CD8-positive, alpha-beta memory T cell (primary cell): ENCODE data around the gene ST8SIA6. TPM values are rescaled to one million over a fixed set of nuclear protein-coding genes. Genes with fewer than 3 reads are reported as not detected.

Source experiments
- CTCF ChIA-PET: fragments of 350-600 bp; sonication (Branson Sonifier 250); formaldehyde crosslinking; loops from one replicate; lab custom pipeline; 2021; ENCODE audit warnings: antibody characterized with exemption; lab: Charles Lee
- POLR2A ChIA-PET: fragments of 350-600 bp; sonication (Branson Sonifier 250); formaldehyde crosslinking; loops from one replicate; lab custom pipeline; 2021; ENCODE audit warnings: antibody characterized with exemption; lab: Charles Lee
- DNase-seq, 5 donors: peaks; one replicate each; pipeline versions ENCODE4 v3.0.0 to v3.0.0-alpha.2; 2020 to 2022; ENCODE audit warnings: mixed read lengths in 1 of 5
- H3K27ac ChIP-seq: one replicate; pipeline ENCODE4 v1.7.0; 2013; ENCODE audit warnings: low read depth, mild to moderate bottlenecking, low read length, moderate library complexity
- H3K27me3 ChIP-seq: 2 replicates; pipeline ENCODE4 v1.7.0; 2013; ENCODE audit warnings: low read length, mild to moderate bottlenecking; ENCODE audit not compliant: insufficient read depth, poor library complexity, severe bottlenecking
- H3K36me3 ChIP-seq: 2 replicates; pipeline ENCODE4 v1.7.0; 2013; ENCODE audit warnings: mild to moderate bottlenecking, low read length, moderate library complexity; ENCODE audit not compliant: insufficient read depth
- H3K4me1 ChIP-seq: 2 replicates; pipeline ENCODE4 v1.7.0; 2013; ENCODE audit warnings: mild to moderate bottlenecking, low read length, moderate library complexity; ENCODE audit not compliant: insufficient read depth
- H3K4me3 ChIP-seq: 2 replicates; pipeline ENCODE4 v1.7.0; 2013; ENCODE audit warnings: mild to moderate bottlenecking, low read length
- H3K9me3 ChIP-seq: 2 replicates; pipeline ENCODE4 v1.7.0; 2013; ENCODE audit warnings: mild to moderate bottlenecking, low read length
- H3K27ac Mint-ChIP-seq, 8 donors: one replicate each; pipeline ENCODE4 v1.8.0; 2020 to 2021; ENCODE audit warnings: mixed read lengths in 8 of 8, mild to moderate bottlenecking in 6 of 8, inconsistent platforms in 3 of 8, moderate library complexity in 3 of 8
- H3K27me3 Mint-ChIP-seq, 2 donors: one replicate each; pipeline ENCODE4 v1.8.0; 2020 to 2021; ENCODE audit warnings: mixed read lengths in 2 of 2, mild to moderate bottlenecking in 1 of 2, moderate library complexity in 1 of 2
- H3K36me3 Mint-ChIP-seq, 3 donors: one replicate each; pipeline ENCODE4 v1.8.0; 2020 to 2021; ENCODE audit warnings: mixed read lengths in 3 of 3, inconsistent platforms in 1 of 3, mild to moderate bottlenecking in 1 of 3
- H3K4me1 Mint-ChIP-seq, 3 donors: one replicate each; pipeline ENCODE4 v1.8.0; 2020 to 2021; ENCODE audit warnings: mixed read lengths in 3 of 3, inconsistent platforms in 1 of 3, mild to moderate bottlenecking in 1 of 3
- H3K4me3 Mint-ChIP-seq, 7 donors: one replicate each; pipeline ENCODE4 v1.8.0; 2020 to 2021; ENCODE audit warnings: mixed read lengths in 7 of 7, mild to moderate bottlenecking in 6 of 7, moderate library complexity in 4 of 7, inconsistent platforms in 2 of 7
- H3K9me3 Mint-ChIP-seq, 5 donors: one replicate each; pipeline ENCODE4 v1.8.0; 2020 to 2022; ENCODE audit warnings: mixed read lengths in 5 of 5, mild to moderate bottlenecking in 3 of 5, moderate library complexity in 2 of 5, inconsistent platforms in 1 of 5
- polyA plus RNA-seq: library from polyadenylated mRNA; unstranded; fragments of 300-500 nt; fragmentation: Illumina TruSeq; gene quantifications from one replicate; pipeline ENCODE4 v1.2.3, GENCODE V29; 2021
- total RNA-seq, 2 experiments: library from RNA; stranded (reverse); gene quantifications; one replicate each; pipeline ENCODE4 v1.2.3, GENCODE V29; 2021

Gene ST8SIA6
- total and polyA plus RNA-seq, 3 experiments from 2014 or later, result 1.9 TPM; not detected in 2

DNA sequence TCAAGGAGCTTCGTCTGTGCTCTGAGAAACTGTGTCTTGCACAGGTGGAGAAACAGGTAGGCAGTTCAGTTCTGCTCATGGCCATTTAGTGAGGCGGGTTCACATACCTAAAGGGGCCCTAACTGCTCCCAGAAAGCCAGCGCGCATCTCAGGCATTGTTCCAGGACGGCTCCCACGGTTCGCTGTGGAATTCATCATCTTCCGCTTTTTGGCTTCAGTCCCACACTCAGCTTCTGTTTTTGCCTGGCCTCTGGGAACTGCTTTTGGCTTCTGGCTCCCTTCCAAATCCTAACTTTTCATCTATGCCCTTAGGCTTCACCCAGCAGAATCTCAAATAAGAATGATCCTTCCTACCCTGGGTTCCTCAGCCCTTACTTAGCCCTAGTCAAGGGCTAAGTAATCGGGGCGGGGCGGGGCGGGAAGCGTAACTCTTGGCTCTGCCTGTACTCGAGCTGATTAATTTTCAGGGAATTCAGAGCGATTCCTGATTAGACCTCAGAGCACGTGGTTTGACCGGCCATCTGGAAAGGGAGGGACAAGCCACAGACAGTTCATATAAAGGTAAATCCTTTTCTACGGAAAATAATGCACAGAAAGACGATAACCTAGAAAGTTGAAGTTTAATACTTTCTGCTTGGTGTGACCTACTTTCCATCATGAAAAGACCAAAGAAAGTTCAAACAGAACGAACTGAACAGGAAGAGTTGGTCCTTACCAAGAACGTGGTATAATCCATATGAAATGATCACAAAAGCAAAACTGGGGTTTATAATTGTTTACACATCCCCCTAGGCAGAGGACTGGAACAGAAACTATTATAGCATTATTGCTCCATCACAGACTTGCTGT is 105.7 kb downstream of the ST8SIA6 start:
- no peak overlapping the region for H3K27ac ChIP-seq
- H3K27me3 Mint-ChIP-seq, result peaks cover 9 to 35% of the 10 kb centered on the region in 2 donors
- no peak overlapping the region for H3K4me3 ChIP-seq
- no peaks in the 10 kb centered on the region for H3K36me3 ChIP-seq
- H3K4me1 ChIP-seq, result no peaks in the 10 kb centered on the region
- H3K9me3 Mint-ChIP-seq, result no peaks in the 10 kb centered on the region
- peaks cover 0 to 12% (median 5%) of the 10 kb centered on the region in 3 donors for H3K4me1 Mint-ChIP-seq
- no peak overlapping the region for H3K4me3 Mint-ChIP-seq
- ChIA-PET POLR2A (no interaction called here), CTCF (no interaction called here)
- no peak overlapping the region for H3K27ac Mint-ChIP-seq
- no peaks in the 10 kb centered on the region for H3K27me3 ChIP-seq
- no peak for DNase-seq
- H3K9me3 ChIP-seq, result no peaks in the 10 kb centered on the region
- H3K36me3 Mint-ChIP-seq, result no peaks in the 10 kb centered on the region

DNA sequence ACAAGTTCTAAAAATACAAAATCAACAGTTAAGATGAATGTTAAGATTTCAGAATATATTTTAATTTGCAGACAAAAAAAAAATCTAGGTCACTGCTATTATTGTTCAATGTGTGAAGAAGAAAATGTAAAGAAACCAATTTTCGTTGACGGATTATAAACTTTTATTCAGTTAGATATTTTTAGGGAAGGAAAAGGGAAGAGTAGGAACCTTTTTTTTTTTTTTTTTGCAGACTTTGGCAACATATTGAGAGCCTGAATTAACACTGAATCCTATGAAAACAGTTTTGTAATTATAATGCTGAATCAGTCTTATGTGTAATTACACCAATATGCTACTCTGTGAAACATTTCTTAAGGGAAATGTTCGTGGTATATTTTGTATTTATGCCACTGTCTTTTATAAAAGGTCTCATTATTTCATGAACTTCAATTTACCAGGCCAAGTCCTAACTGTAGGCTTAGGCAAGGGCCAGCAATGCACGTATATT is 106.3 kb downstream of the ST8SIA6 start:
- Histone ChIP-seq H3K27me3 (no peaks in the 10 kb centered on the region), H3K27ac (no peak overlapping the region), H3K9me3 (no peaks in the 10 kb centered on the region), H3K4me3 (no peak overlapping the region), H3K36me3 (no peaks in the 10 kb centered on the region), H3K4me1 (no peaks in the 10 kb centered on the region)
- peaks cover 0 to 7% (median 0%) of the 10 kb centered on the region in 3 donors for H3K4me1 Mint-ChIP-seq
- H3K27me3 Mint-ChIP-seq, result peaks cover 9 to 39% of the 10 kb centered on the region in 2 donors
- H3K9me3 Mint-ChIP-seq, result no peaks in the 10 kb centered on the region
- ChIA-PET POLR2A (no interaction called here), CTCF (interaction anchor here (0.6 kb wide), 1 partner anchor 30 kb away, joined by 3 read pairs; no protein-coding TSS in a partner anchor)
- no peak overlapping the region for H3K27ac Mint-ChIP-seq
- no peak overlapping the region for H3K4me3 Mint-ChIP-seq
- DNase-seq, result no peak
- no peaks in the 10 kb centered on the region for H3K36me3 Mint-ChIP-seq

DNA sequence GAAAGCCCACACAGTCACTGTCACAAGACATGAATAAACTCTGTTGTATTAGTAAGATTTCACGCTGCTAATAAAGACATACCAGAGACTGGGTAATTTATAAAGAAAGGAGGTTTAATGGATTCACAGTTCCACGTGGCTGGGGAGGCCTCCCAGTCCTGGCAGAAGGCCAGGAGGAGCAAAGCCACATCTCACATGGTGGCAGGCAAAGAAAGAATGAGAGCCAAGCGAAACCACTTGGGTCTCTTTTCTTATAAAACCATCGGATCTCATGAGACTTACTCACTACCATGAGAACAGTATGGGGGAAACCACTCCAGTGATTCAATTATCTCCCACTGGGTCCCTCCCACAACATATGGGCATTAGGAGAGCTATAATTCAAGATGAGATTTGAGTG is 110.2 kb downstream of the ST8SIA6 start:
- Histone ChIP-seq H3K4me3 (no peak overlapping the region), H3K36me3 (no peaks in the 10 kb centered on the region), H3K4me1 (no peaks in the 10 kb centered on the region), H3K27ac (no peak overlapping the region), H3K9me3 (peaks cover 7% of the 10 kb centered on the region), H3K27me3 (no peaks in the 10 kb centered on the region)
- peaks cover 13 to 32% of the 10 kb centered on the region in 2 donors for H3K27me3 Mint-ChIP-seq
- no peaks in the 10 kb centered on the region for H3K4me1 Mint-ChIP-seq
- CTCF ChIA-PET, result no interaction called here
- H3K27ac Mint-ChIP-seq, result no peak overlapping the region
- H3K4me3 Mint-ChIP-seq, result no peak overlapping the region
- POLR2A ChIA-PET, result no interaction called here
- H3K9me3 Mint-ChIP-seq, result peaks cover 10 to 20% (median 18%) of the 10 kb centered on the region in 5 donors
- no peak for DNase-seq
- peaks cover 0 to 17% (median 4%) of the 10 kb centered on the region in 3 donors for H3K36me3 Mint-ChIP-seq

DNA sequence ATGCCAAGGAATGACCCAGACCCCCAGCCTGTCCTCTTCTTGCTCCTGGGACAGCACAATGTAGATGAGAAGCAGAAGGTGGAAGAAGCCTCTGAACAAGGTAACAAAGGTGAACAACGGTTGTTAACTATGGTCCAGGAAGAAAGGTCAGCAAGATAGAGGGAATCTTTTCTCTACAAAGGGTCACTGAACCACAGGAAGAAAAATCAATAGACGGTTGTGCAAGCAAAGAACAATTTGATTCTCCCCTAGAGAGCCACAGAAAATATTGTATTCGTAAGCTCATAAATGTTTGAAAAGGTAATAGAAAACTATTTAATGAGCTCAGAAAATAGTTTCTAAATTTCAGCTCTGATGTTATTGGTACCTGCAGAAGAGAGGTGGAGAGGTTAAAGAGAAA is 111.3 kb downstream of the ST8SIA6 start:
- peaks cover 0 to 23% (median 4%) of the 10 kb centered on the region in 3 donors for H3K36me3 Mint-ChIP-seq
- peaks cover 7% of the 10 kb centered on the region for H3K9me3 ChIP-seq
- peaks cover 14 to 20% (median 20%) of the 10 kb centered on the region in 5 donors for H3K9me3 Mint-ChIP-seq
- H3K4me1 ChIP-seq, result no peaks in the 10 kb centered on the region
- ChIA-PET CTCF (no interaction called here), POLR2A (no interaction called here)
- H3K27ac Mint-ChIP-seq, result no peak overlapping the region
- H3K36me3 ChIP-seq, result no peaks in the 10 kb centered on the region
- H3K4me3 Mint-ChIP-seq, result no peak overlapping the region
- no peak overlapping the region for H3K4me3 ChIP-seq
- no peak overlapping the region for H3K27ac ChIP-seq
- H3K27me3 Mint-ChIP-seq, result peaks cover 13 to 36% of the 10 kb centered on the region in 2 donors
- H3K4me1 Mint-ChIP-seq, result no peaks in the 10 kb centered on the region
- H3K27me3 ChIP-seq, result no peaks in the 10 kb centered on the region
- DNase-seq, result no peak

DNA sequence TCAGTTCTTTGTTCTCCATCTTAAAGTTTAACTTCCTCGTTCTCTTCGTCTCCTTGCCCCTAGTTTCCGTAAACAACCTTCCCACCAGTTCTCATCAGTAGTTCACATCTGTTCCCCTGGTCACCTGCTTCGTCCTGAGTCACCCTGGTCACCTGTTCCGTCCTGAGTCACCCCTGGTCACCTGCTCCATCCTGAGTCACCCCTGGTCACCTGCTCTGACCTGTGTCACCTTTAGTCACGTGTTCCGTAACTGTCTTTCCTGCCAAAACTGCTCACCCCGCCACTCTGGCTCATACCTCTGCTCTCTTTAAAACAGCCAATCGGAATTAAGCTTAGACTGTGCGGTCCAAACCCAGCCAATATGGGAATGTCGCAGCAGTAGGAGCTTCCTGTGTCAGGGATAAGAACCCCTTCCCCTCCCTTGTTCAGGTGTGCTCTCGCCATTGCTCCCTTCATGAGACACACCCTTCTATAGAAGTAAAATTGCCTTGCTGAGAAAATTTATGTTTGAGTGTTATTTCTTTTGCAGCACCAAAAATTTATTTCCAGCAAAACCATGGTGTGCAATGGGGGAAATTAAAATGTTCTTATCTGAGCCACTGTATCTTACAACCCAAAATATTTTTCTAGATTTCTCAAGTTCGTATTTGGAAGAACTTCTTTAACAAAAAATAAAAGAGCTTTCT is 114.1 kb downstream of the ST8SIA6 start:
- CTCF ChIA-PET, result no interaction called here
- peaks cover 14 to 20% (median 20%) of the 10 kb centered on the region in 5 donors for H3K9me3 Mint-ChIP-seq
- H3K9me3 ChIP-seq, result peaks cover 7% of the 10 kb centered on the region

DNA sequence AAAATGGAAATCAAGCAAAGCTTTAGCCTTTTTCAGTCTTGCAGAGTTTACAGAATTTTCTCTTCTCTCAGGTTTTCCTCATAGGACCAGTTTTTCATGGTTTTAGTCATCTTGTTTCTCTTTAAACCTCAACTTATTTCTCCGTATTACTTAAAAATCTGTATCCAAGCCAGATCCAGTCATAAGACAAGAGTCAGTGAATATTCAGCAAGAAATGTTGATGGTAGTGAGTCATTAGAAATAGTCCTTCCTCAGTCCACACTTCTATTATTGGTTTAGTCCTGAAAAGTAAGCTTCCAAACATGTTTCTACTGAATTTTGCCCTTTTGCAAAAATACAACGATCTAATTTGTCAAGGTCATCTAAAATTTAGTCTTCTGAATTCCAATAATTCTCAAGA is 119.3 kb downstream of the ST8SIA6 start:
- H3K4me1 ChIP-seq, result no peaks in the 10 kb centered on the region

More for the DNA sequence above, 114.1 kb downstream of the ST8SIA6 start:
- POLR2A ChIA-PET, result no interaction called here
- Mint-ChIP-seq H3K4me3 (no peak overlapping the region), H3K4me1 (no peaks in the 10 kb centered on the region), H3K27ac (no peak overlapping the region), H3K27me3 (peaks cover 12 to 40% of the 10 kb centered on the region in 2 donors), H3K36me3 (peaks cover 0 to 23% (median 4%) of the 10 kb centered on the region in 3 donors)
- no peak overlapping the region for H3K4me3 ChIP-seq
- H3K4me1 ChIP-seq, result no peaks in the 10 kb centered on the region
- no peak overlapping the region for H3K27ac ChIP-seq
- DNase-seq, result no peak
- no peaks in the 10 kb centered on the region for H3K27me3 ChIP-seq
- H3K36me3 ChIP-seq, result no peaks in the 10 kb centered on the region

DNA sequence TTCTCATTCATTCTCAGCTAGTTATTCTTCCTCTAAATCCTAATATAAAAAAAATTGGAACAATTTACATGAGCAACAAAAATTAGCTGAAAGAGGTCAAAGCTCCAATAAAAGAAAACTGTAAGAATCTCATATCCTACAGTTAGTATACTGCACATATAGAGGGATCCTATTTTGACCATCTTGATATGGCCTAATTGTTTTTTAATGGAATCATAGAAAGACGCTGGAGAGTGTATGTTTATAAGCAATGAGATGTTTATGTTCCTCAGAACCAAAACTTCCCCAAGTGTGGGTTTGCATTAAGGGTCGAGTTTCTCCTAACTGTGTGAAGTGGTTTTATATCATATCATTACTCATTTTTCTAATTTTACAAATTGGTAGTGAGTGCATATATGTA is 123.9 kb downstream of the ST8SIA6 start:
- no peaks in the 10 kb centered on the region for H3K9me3 ChIP-seq
- no peaks in the 10 kb centered on the region for H3K36me3 ChIP-seq
- Mint-ChIP-seq H3K27ac (no peak overlapping the region), H3K4me1 (no peaks in the 10 kb centered on the region), H3K9me3 (no peaks in the 10 kb centered on the region), H3K36me3 (peaks cover 0 to 3% (median 0%) of the 10 kb centered on the region in 3 donors), H3K4me3 (no peak overlapping the region), H3K27me3 (peaks cover 1 to 4% of the 10 kb centered on the region in 2 donors)
- no peak overlapping the region for H3K4me3 ChIP-seq
- H3K4me1 ChIP-seq, result no peaks in the 10 kb centered on the region
- no peaks in the 10 kb centered on the region for H3K27me3 ChIP-seq
- CTCF ChIA-PET, result no interaction called here
- DNase-seq, result no peak
- H3K27ac ChIP-seq, result no peak overlapping the region
- POLR2A ChIA-PET, result no interaction called here

More for the DNA sequence above, 119.3 kb downstream of the ST8SIA6 start:
- Histone ChIP-seq H3K9me3 (no peaks in the 10 kb centered on the region), H3K4me3 (no peak overlapping the region), H3K27me3 (no peaks in the 10 kb centered on the region), H3K27ac (no peak overlapping the region), H3K36me3 (no peaks in the 10 kb centered on the region)
- ChIA-PET POLR2A (no interaction called here), CTCF (no interaction called here)
- no peak for DNase-seq
- H3K36me3 Mint-ChIP-seq, result peaks cover 0 to 12% (median 3%) of the 10 kb centered on the region in 3 donors
- H3K4me3 Mint-ChIP-seq, result no peak overlapping the region
- H3K9me3 Mint-ChIP-seq, result peaks cover 4 to 8% (median 6%) of the 10 kb centered on the region in 5 donors
- H3K27me3 Mint-ChIP-seq, result peaks cover 4 to 24% of the 10 kb centered on the region in 2 donors
- no peaks in the 10 kb centered on the region for H3K4me1 Mint-ChIP-seq
- H3K27ac Mint-ChIP-seq, result no peak overlapping the region

DNA sequence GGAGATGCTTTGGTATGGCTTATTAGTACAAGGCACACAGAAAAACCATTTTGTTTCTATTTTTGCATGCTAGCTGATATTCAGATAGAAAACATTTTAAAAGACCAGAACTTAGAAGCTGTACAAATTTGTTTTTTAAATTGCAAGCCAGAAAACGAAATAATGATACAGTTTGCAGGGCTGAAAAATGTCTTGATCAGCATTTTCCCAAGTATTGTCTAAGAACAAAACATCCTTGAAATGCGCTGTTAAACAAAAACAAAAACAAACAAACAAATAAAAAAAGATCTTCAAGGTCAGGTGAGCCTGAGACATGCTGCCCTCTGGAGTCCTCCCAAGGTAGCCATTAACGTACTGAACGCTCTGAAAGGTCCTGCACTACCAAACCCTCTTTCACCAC is 128.0 kb downstream of the ST8SIA6 start:
- no peaks in the 10 kb centered on the region for H3K9me3 ChIP-seq
- CTCF ChIA-PET, result no interaction called here
- no peak for DNase-seq
- POLR2A ChIA-PET, result no interaction called here
- Mint-ChIP-seq H3K4me3 (no peak overlapping the region), H3K27ac (no peak overlapping the region), H3K36me3 (no peaks in the 10 kb centered on the region), H3K4me1 (no peaks in the 10 kb centered on the region), H3K9me3 (no peaks in the 10 kb centered on the region), H3K27me3 (no peaks in the 10 kb centered on the region)
- no peak overlapping the region for H3K4me3 ChIP-seq
- H3K4me1 ChIP-seq, result no peaks in the 10 kb centered on the region
- no peaks in the 10 kb centered on the region for H3K27me3 ChIP-seq
- H3K36me3 ChIP-seq, result no peaks in the 10 kb centered on the region
- no peak overlapping the region for H3K27ac ChIP-seq
